Lung (tissue), 12 donors: ENCODE results near the gene ALLC. TPM values are rescaled to one million over a fixed set of nuclear protein-coding genes. Genes with fewer than 3 reads are reported as not detected.
"Not testable (repeated sequence)": the region's sequence is repeated elsewhere in the genome, so short reads cannot be mapped to it uniquely, and the experiment has no call there.

Experiments used
- ATAC-seq: fragments of 200-7000 bp; cut with Tn5 transposase; one replicate; pipeline ENCODE4 v1.9.1; 2020; ENCODE audit warnings: moderate number of reproducible peaks; ENCODE audit not compliant: insufficient read depth, low FRiP score
- DNase-seq, 3 donors: peaks; one replicate each; pipeline ENCODE4 v3.0.0-alpha.2; 2013 to 2017
- H3K27ac ChIP-seq, 2 donors: one replicate each; pipeline ENCODE4 v1.5.1; 2013; ENCODE audit warnings: mild to moderate bottlenecking in 2 of 2, moderate library complexity in 2 of 2, control low read depth in 1 of 2, inconsistent platforms in 1 of 2, low read depth in 1 of 2, low read length in 1 of 2
- H3K27me3 ChIP-seq, 3 donors: one replicate each; pipeline ENCODE4 v1.5.1; 2013; ENCODE audit warnings: low read length in 2 of 3; ENCODE audit not compliant: control insufficient read depth in 3 of 3, insufficient read depth in 3 of 3
- H3K36me3 ChIP-seq, 4 donors: one replicate each; pipeline ENCODE4 v1.5.1; 2013; ENCODE audit warnings: low read length in 4 of 4, mild to moderate bottlenecking in 1 of 4, moderate library complexity in 1 of 4; ENCODE audit not compliant: control insufficient read depth in 4 of 4, insufficient read depth in 4 of 4
- H3K4me1 ChIP-seq, 5 donors: one replicate each; pipeline ENCODE4 v1.5.1; 2013; ENCODE audit warnings: low read length in 5 of 5, mild to moderate bottlenecking in 2 of 5, moderate library complexity in 1 of 5; ENCODE audit not compliant: control insufficient read depth in 5 of 5, insufficient read depth in 5 of 5
- H3K4me3 ChIP-seq: one replicate; pipeline ENCODE4 v1.5.1; 2013; ENCODE audit warnings: mild to moderate bottlenecking, control low read depth, moderate library complexity
- H3K9ac ChIP-seq, 2 donors: one replicate each; pipeline ENCODE4 v1.5.1; 2013; ENCODE audit warnings: low read length in 2 of 2, control low read depth in 1 of 2; ENCODE audit not compliant: insufficient read depth in 1 of 2
- H3K9me3 ChIP-seq, 4 donors: one replicate each; pipeline ENCODE4 v1.5.1; 2013; ENCODE audit warnings: low read length in 3 of 4, mild to moderate bottlenecking in 1 of 4, moderate library complexity in 1 of 4; ENCODE audit not compliant: control insufficient read depth in 4 of 4, insufficient read depth in 3 of 4
- WGBS, 2 donors: extraction: QIAGEN DNeasy Blood & Tissue Kit; methylation state at CpG; one replicate each; pipeline ENCODE4 v1.1.7; 2013; 5-methylcytosine and 5-hydroxymethylcytosine counted together
- polyA plus RNA-seq, 2 donors: library from polyadenylated mRNA; stranded (reverse); fragments of 200-250 nt; gene quantifications; one replicate each; pipeline ENCODE4 v1.2.1, GENCODE V29; 2013
- total RNA-seq, 2 donors: library from RNA; depleted of rRNA in 1 of 2; stranded (reverse); fragments of >200 nt in 1 of 2; gene quantifications; one replicate each; pipeline ENCODE4 v1.2.1, GENCODE V29; 2014 to 2021
- TF ChIP-seq, protein P1 (sequence below): IDR thresholded peaks from 2 replicates; pipeline ENCODE4 v1.5.1; 2012; ENCODE audit warnings: mild to moderate bottlenecking; ENCODE audit errors: control extremely low read depth, extremely low read depth
- donor health status: control.
- donor health status: control.
- donor health status: Bipolar disorder and iron deficiency.
- donor health status: healthy.
- donor health status: DM: yes; HTN: yes; CAD: no.

The ALLC gene
- total and polyA plus RNA-seq, 4 donors = 0.06 TPM; not detected in 3

DNA sequence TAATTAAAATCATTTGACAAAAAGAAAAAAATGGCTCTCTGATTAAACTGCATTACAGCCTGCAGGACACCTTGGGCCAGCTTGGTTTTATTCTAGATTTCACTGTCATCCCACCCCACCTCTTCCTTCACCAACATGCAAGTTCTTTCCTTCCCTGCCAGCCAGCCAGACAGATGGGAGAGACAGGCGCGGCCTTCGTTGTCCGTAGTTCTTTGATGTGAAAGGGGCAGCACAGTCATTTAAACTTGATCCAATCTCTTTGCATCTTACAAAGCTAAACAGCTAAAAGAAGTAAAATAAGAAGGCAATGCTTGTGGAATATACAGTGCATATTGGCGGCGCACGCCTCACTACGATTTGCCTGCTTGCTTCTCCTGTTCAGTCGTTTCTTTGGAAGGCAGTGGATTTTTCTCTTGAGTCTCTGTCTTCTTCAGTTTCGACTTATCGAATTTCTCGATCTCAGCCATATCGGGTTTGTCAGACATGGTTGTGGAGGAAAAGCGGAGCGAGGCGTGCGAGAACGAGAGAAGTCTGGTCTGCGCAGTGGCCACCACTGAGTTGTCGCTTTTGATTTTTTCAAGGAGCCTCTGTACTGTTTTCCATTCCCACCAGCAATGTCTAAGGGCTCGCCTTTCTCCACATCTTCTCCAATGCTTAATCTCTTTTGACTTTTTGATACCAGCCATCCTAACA, 40.7 kb upstream of the ALLC start:
- DNase-seq = no peak
- H3K27ac ChIP-seq = no peak overlapping the region
- H3K36me3 ChIP-seq = no peaks in the 10 kb centered on the region
- H3K27me3 ChIP-seq = no peaks in the 10 kb centered on the region
- peaks cover 0 to 1% (median 0%) of the 10 kb centered on the region in 4 donors for H3K9me3 ChIP-seq
- no peak for ATAC-seq
- no peak overlapping the region for H3K9ac ChIP-seq
- no peaks in the 10 kb centered on the region for H3K4me1 ChIP-seq
- TF ChIP-seq, protein P1, sequence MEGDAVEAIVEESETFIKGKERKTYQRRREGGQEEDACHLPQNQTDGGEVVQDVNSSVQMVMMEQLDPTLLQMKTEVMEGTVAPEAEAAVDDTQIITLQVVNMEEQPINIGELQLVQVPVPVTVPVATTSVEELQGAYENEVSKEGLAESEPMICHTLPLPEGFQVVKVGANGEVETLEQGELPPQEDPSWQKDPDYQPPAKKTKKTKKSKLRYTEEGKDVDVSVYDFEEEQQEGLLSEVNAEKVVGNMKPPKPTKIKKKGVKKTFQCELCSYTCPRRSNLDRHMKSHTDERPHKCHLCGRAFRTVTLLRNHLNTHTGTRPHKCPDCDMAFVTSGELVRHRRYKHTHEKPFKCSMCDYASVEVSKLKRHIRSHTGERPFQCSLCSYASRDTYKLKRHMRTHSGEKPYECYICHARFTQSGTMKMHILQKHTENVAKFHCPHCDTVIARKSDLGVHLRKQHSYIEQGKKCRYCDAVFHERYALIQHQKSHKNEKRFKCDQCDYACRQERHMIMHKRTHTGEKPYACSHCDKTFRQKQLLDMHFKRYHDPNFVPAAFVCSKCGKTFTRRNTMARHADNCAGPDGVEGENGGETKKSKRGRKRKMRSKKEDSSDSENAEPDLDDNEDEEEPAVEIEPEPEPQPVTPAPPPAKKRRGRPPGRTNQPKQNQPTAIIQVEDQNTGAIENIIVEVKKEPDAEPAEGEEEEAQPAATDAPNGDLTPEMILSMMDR = no peak
- H3K4me3 ChIP-seq = no peak overlapping the region
- 97% methylated on average over 21 of the region's 21 CpGs for WGBS, 2 donors

DNA sequence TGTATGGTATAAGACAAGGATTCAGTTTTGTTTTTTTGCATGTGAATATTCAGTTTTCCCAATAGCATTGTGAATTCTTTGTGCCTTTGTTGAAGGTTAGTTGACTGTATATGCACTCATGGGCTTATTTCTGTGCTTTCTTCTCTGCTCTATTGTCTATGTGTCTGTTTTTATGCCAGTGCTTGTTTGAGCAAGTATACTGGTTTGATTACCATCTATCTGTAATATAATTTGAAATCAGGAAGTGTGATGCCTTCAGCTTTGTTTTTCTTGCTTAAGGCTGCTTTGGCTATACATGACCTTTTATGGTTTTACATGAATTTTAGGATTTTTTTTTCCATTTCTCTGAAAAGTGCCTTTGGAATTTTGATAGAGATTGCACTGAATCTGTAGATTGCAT, 39.6 kb upstream of the ALLC start:
- DNase-seq (no peak), ATAC-seq (no peak)
- TF ChIP-seq, protein P1 = no peak
- no peak overlapping the region for H3K9ac ChIP-seq
- no peaks in the 10 kb centered on the region for H3K4me1 ChIP-seq
- H3K9me3 ChIP-seq = no peaks in the 10 kb centered on the region
- H3K27ac ChIP-seq = no peak overlapping the region
- no peak overlapping the region for H3K4me3 ChIP-seq
- no peaks in the 10 kb centered on the region for H3K36me3 ChIP-seq
- H3K27me3 ChIP-seq = no peaks in the 10 kb centered on the region

DNA sequence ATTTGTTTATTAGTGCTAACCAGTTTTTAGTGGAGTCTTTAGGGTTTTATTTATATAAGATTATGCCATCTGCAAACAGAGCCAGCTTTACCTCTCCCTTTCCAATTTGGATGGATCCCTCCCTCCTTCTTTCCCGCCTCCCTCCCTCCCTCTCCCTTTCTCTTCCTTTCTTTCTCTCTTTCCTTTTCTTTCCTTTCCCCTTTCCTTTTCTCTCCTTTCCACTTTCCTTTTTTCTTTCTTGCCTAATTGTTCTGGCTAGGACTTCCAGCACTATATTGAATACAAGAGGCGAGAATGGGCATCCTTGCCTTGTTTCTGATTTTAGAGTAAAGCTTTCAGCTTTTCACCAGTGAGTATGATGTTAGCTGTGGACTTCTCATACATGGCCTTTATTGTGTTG, 39.0 kb upstream of the ALLC start:
- ATAC-seq (no peak), DNase-seq (no peak)
- no peaks in the 10 kb centered on the region for H3K9me3 ChIP-seq
- TF ChIP-seq, protein P1 = no peak
- no peaks in the 10 kb centered on the region for H3K36me3 ChIP-seq
- no peak overlapping the region for H3K4me3 ChIP-seq
- WGBS, 2 donors = 94 to 98% methylated on average over 2 of the region's 2 CpGs
- no peak overlapping the region for H3K27ac ChIP-seq
- H3K27me3 ChIP-seq = no peaks in the 10 kb centered on the region
- no peak overlapping the region for H3K9ac ChIP-seq
- no peaks in the 10 kb centered on the region for H3K4me1 ChIP-seq

DNA sequence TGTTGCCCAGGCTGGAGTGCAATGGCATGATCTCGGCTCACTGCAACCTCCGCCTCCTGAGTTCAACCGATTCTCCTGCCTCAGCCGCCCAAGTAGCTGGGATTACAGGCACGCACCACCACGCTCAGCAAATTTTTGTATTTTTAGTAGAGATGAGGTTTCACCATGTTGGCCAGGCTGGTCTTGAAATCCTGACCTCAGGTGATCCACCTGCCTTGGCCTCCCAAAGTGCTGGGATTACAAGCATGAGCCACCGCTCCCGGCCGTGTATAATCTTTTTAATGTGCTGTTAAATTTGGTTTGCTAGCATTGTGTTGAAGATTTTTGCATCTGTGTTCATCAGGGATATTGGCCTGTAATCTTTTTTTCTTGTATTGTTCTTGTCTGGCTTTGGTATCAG, 38.3 kb upstream of the ALLC start:
- WGBS, 2 donors = 98 to 99% methylated on average over 9 of the region's 9 CpGs
- not testable (repeated sequence) for H3K27me3 ChIP-seq, DNase-seq, H3K9ac ChIP-seq, H3K27ac ChIP-seq, H3K36me3 ChIP-seq, H3K9me3 ChIP-seq, ATAC-seq, H3K4me3 ChIP-seq, H3K4me1 ChIP-seq
